Measurements from ENCODE around the gene AQP1.

- no peak for TF ChIP-seq CTCF (conservative IDR thresholded peaks at IDR 0.05; ENCODE audit: low read depth, low read length)
- no peak for TF ChIP-seq EZH2 (IDR thresholded peaks at IDR 0.05; ENCODE audit: borderline replicate concordance, low read depth, low read length, poor library complexity, severe bottlenecking)
Measured at GRCh38 chr7:30934225-30934624, 22.6 kb downstream of the AQP1 start.
